Glomerular visceral epithelial cell (primary cell): ENCODE results near the gene BTRC.

Experiments
- DNase-seq: peaks from one replicate; pipeline ENCODE4 v3.0.0-alpha.2; 2016; ENCODE audit errors: extremely low spot score

Gene BTRC

DNA sequence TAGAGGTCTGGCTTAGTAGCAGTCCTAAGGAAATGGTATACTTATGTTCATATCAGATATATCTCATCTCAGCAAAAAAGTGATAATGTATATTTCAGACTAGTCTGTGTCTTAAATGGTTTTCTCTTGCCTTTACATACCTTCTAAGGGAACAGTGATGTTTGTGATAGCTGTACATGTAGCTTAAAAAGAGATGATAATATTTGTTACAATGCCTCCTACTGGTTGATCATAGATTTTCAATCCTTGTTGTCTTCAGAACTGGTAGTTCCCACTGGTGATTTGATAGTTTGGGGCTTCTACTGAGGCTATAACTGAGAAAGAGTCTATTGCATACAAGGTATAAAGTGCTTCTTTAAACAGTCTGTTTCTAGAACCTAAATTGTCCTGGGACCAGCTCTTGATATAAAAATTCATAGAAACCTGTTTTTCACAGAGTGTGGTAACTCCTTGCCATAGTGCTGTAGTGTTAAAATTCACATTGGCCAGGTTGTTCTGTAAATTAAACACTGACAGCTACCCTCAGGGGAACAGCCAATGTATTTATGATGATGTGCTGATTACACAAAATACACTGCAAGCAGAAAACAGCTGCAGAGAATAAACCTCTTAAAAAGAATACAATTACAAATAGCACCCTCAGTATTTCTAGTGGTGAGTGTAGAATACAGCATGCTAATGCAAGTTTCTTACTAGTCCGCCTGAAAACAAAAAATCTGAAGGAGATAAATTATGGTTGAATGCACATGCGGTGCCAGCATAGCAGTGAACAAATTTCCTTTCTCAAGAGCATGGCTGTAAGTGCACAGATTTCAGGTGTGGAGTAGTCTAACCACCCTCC, 90.3 kb downstream of the BTRC start:
- no peak for DNase-seq

GRCh38 chr10:101446071-101446470, 92.1 kb downstream of the BTRC start:
- DNase-seq, result no peak

DNA sequence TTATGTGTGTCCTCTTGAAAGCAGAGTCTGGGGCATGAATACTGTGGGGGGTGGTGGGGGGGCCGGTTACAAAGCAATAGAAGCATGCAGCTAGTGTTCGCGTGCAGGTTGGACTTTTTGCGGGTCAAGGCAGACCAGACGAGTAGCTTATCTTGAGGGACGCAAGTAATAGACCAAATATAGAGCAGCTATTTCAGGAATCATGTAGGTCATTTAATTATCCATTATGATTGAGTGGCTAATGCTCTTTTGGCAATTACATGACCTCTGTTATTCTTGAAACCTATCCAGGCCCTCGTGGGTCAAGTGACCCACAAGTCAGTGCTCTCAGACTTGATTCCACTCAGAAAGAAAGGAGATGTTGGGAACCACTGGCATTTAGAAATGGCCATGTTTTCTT, 93.0 kb downstream of the BTRC start:
- DNase-seq, result no peak

DNA sequence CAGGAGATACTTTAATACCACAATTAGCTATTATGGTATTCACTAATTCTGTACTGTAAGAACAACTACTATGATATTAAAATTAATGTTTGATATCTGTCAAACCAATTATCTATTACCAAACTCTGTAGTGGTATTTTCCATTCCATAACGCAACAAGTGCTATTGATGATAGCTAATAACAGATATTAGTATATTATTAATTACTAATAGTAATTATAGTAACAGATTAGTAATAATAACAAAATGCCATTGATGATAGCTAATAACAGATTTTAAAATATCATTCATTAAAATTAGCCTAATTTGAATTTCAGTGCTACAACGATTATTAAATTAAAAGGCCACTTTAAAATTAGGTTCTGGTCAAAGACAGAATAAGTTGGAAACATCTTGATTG, 93.5 kb downstream of the BTRC start:
- no peak for DNase-seq

DNA sequence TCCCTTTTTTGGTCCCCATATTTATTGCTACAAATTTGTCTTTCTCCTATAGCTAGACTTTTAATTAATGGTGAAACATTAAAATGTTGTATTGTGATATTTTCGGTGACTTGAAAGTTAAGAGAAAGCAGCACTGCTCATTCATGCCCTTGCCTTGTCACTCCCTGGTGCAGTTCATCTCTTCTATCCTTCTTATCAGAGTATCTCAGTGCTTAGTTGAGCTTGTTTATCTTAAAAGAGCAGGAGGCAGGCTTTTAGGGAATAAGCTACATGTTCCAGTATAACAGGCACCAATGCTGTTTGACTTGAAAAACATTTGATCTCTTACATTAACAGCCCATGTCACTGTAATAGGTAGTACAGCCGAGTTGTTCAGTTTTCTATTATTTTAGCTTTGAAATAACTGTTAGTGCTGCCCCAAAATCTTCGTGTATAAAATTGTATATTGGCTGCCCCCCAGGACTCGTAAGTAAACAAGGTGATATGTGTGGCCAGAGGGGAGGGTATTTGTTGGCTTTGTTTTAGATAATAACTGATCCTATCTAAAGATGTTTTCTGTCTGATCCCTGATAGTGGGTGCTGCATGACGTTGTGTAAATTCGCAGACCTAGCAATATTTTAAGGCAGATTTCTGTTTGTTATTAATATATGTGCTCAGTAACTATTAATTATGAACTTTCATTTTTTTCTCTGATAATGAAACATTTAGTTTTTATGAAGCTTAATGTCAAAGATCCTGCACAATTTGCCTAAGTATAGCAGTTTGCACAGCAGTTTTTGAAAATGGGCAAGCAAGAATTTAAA, 96.5 kb downstream of the BTRC start:
- DNase-seq, result no peak

GRCh38 chr10:101451261-101451660, 97.3 kb downstream of the BTRC start:
- no peak for DNase-seq

DNA sequence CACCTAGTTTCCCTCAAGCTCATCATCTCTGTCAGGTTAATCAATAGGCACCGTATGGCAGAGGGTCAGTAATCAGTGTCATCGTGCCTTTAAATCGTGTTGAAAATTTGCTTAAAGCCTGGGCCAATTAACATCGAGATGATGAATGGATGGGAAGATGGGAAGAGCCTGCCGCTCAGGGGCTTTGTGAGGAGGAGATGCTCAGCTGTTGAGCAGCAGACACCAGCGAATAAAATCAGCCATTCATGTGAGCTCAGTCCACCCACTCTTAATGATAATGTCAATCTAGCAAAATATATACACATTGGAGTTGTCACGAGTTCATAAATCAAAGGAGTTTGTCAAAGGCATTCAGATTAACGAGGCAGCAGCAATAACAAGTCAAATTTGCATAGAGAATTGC, 97.7 kb downstream of the BTRC start:
- DNase-seq, result no peak

- DNase-seq, result no peak
Observed at GRCh38 chr10:101452176-101452575, 98.2 kb downstream of the BTRC start.

DNA sequence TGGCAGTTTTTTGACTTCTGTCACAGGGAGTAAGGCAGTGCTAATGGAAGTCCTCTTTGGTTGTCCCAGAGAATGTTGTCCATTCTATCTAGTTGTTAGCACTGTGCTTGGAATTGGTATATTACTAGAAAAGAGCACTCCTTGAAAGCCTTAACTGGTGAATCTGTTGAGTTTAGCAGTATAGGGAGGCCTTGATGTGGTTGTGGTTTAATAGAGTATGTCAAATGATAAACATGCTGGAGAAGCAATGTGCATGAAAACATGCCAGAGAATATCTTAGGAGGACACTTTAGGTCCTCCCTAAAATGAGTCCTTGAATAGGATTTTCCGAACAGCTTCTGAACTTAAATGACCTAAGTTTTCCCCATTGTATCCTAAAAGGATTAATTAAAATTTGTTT, 98.6 kb downstream of the BTRC start:
- DNase-seq, result no peak

DNA sequence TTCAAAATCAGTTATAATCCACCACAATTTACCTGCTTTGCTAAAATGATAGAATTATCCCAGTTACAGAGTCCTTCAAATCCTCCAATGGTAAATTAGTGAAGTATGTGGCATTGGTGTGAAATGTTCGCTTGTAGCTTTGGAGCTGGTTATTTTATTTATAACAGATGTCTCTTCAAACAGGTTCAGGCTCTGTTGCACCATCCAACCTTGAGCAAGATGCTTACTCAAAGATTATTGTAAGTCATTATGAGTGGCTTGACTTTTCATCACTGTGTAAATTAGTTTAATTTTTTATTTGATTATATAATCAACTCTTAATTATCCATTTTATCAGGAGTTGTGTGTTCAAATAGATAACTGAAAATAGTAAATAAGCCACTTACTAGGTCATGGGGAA, 99.4 kb downstream of the BTRC start:
- DNase-seq, result no peak

- DNase-seq, result no peak
Observed at GRCh38 chr10:101453791-101454718, 100.1 kb downstream of the BTRC start.

DNA sequence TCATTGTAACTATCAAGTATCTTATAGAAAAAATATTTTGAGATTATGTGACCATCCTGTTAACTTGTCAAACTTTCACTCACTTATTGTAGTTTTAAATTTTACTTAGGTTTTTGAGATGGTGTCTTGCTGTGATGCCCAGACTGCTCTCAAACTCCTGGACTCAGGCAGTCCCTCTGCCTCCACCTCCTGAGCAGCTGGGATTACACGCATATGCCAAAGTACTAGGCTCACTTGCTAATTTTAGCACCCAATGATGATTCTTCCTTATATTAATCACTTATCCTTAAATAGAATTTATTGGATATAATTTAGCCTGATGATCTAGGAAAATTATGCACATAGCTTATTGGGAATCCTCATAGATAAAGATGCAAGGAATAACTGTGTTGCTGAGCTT, 104.9 kb downstream of the BTRC start:
- DNase-seq, result no peak

DNA sequence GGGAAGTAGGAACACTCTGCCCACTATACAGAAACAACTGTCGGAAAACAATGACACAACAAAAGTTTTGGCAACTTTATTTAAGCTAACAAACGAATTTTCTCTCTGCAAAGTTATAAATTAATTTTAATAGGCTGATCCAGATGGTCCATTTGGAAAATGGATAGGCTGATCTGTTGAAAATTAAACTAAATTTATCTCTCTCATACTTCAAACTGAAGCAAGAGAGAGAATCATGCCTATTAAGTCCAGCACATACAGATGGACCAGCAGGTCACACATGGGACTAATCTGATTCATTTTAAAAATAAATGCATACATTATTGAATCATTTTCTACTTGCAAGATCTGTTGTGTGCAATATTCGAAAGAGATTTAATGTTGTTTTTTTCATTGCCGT, 110.1 kb downstream of the BTRC start:
- DNase-seq, result no peak

DNA sequence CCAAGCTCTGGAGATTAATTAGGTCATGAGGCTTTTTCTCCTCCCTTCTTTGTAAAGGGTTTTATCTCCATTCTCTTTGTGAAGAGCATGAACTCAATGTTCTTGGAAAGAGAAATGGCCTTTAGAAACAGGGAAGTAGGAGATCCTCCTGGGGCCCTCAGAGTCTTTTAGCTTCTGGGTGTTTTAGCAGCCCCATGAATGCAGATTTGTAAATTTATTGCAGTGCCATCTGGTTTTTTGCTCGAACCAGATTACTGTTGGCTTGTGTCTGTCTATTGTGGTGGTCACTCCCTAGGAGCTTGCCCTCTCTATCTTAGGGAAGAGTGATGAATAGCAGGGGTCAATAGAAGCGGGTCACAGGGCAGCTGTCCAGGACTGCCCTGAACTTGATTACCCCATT, 110.6 kb downstream of the BTRC start:
- DNase-seq, result no peak

DNA sequence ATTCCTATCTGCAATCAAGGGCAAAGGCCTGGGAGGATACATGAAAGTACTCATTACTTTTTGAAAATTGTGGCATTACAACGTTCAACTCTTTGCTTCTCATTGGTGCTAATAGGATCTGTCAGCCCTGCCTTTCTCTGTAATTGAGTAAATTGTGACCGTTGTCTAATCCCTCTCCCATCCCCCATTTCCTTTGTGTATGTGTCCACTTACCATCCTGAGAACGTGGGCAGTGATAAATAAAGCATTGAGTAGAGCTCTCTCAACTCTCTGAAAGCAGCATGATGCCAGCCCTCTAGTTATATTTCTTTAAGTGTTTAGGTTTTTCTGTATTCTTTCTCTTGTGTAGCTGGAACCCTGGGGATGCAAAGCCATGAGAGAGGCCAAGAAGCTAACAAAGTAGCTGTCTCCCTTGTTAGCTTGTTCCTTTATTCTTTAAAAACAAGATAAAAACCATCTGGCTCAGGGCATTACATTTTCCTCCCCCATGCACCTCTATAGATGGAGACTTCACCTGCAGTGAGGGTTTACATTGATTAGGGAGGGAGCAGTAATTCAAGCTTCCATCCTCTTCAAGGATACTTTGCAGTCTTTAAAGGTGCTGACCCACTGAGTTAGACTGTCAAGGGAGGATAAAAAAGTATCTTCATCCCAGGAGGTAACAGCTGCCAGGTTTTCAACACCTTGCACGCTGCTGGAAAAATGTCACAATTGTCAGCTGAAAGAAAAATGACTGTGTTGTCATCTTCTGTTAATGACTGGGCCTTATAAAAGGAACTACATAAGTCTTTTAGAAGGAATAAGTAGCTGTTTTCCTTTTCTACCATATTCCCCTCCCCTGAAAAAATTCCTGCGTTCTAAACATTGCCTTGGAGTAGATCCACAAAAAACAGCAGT, 112.3 kb downstream of the BTRC start:
- DNase-seq, result no peak

- peak; percentile 61 for DNase-seq
Observed at GRCh38 chr10:101467286-101467770, 113.4 kb downstream of the BTRC start.

GRCh38 chr10:101468159-101468558, 114.2 kb downstream of the BTRC start:
- no peak for DNase-seq

DNA sequence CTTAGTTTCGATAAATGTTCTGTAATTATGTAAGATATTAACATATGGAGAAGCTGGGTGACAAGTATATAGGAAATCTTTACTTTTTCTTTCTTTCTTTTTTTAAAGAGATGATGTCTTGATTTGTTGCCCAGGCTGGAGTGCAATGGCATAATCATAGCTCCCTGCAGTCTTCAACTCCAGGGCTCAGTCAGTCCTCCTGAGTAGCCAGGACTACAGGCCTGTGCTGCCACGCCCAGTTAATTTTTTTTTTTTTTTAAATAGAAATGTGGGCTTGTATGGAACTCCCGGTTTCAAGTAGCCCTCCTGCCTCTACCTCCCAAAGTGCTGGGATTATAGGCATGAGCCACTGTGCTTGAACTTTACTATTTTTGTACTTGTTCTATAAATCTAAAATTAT, 122.4 kb downstream of the BTRC start:
- no peak for DNase-seq

DNA sequence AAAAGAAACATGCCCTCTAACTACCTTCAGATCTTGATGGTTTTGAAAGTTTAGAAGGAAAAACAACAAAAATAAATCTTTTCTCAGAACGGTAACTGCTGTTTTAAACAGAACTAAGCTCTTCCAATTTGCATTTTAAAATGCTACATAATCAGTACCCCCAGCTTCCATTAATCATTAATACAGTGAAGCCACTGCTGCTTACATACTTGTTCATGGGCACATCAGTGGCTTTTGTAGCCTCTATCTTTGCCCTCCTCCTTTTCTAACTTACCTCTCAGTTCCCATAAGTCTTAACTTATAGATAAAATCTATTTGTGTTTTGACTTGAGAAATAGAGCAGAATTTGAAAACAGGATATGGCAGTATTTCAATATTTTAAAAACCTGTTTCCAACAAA, 125.0 kb downstream of the BTRC start:
- DNase-seq, result no peak

DNA sequence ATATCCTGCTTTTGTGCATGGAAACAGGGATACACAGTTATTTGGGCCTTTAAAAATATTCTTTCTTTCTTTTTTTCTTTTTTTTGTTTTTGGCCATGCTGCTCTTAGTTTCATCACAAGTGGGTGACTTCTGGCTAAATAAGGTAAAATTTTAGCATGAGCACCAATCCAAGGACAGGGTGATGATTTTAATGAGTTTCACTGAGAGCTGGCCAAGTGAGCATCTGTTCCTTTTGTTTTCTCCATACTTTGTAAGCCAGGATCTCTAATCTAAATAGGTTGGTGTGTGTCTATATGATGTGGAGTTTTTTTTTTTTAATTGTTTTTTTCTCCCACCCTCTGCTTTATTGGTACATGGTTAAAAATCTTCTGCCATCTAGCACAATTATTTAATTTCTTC, 127.3 kb downstream of the BTRC start:
- DNase-seq, result no peak

DNA sequence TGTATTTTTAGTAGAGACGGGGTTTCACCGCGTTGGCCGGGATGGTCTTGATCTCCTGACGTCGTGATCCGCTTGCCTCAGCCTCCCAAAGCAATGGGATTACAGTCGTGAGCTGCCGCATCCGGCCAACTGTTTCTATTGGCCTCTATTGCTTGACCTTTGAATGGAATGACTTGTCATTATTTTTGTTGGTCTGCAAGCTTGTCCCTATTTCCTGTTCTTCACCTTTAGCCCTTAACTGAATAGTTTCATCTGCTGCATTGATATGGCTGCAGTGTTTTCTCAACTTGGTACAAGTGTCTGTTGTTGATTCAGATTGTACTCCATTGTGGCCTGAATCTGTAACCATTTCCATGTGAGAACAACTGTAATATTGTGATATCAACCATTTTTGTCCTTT, 128.6 kb downstream of the BTRC start:
- DNase-seq, result no peak
